ENCODE results near the gene SELE. TPM values are rescaled to one million over a fixed set of nuclear protein-coding genes. Genes with fewer than 3 reads are reported as not detected.

SELE gene
- total and polyA plus RNA-seq, 2 donors from 2014 or later = 0.92 to 4.5 TPM

GRCh38 chr1:169707912-169708604, 25.8 kb downstream of the SELE start:
- no peak for FAIRE-seq
- no peak overlapping the region for H3K27ac ChIP-seq (ENCODE audit: low read depth in 2 of 2, low read length in 2 of 2)

GRCh38 chr1:169704797-169705196, 29.1 kb downstream of the SELE start:
- H3K36me3 ChIP-seq (ENCODE audit: control insufficient read depth in 2 of 3, insufficient read depth in 3 of 3, low read length in 3 of 3) = no peaks in the 10 kb centered on the region
- H3K9me3 ChIP-seq (ENCODE audit: control insufficient read depth in 2 of 3, insufficient read depth in 1 of 3, low read length in 3 of 3) = no peaks in the 10 kb centered on the region
- TF ChIP-seq CTCF (IDR thresholded peaks at IDR 0.05; ENCODE audit: borderline replicate concordance, extremely low read depth, insufficient read depth) = no peak
- H3K4me3 ChIP-seq (ENCODE audit: low read length in 3 of 3) = no peak overlapping the region
- no peak for DNase-seq
- H3K4me1 ChIP-seq (ENCODE audit: control insufficient read depth in 2 of 3, insufficient read depth in 2 of 3, low read depth in 1 of 3, low read length in 3 of 3) = no peaks in the 10 kb centered on the region
- intact Hi-C loops (cut with DNase I) = no loop called here
- FAIRE-seq = no peak
- no peaks in the 10 kb centered on the region for H3K27me3 ChIP-seq (ENCODE audit: control insufficient read depth, insufficient read depth, low read length)
- no peak overlapping the region for H3K9ac ChIP-seq (ENCODE audit: low read length in 3 of 3)
- no peak overlapping the region for H3K27ac ChIP-seq (ENCODE audit: low read depth in 2 of 2, low read length in 2 of 2)

More at GRCh38 chr1:169707912-169708604, 25.8 kb downstream of the SELE start:
- no peak for TF ChIP-seq CTCF (IDR thresholded peaks at IDR 0.05; ENCODE audit: borderline replicate concordance, extremely low read depth, insufficient read depth)
- H3K4me3 ChIP-seq (ENCODE audit: low read length in 3 of 3) = no peak overlapping the region
- no peak for DNase-seq
- no peaks in the 10 kb centered on the region for H3K9me3 ChIP-seq (ENCODE audit: control insufficient read depth in 2 of 3, insufficient read depth in 1 of 3, low read length in 3 of 3)
- peaks cover 0 to 5% (median 0%) of the 10 kb centered on the region in 3 donors for H3K4me1 ChIP-seq (ENCODE audit: control insufficient read depth in 2 of 3, insufficient read depth in 2 of 3, low read depth in 1 of 3, low read length in 3 of 3)
- intact Hi-C loops (cut with DNase I) = no loop called here
- H3K27me3 ChIP-seq (ENCODE audit: control insufficient read depth, insufficient read depth, low read length) = no peaks in the 10 kb centered on the region
- H3K9ac ChIP-seq (ENCODE audit: low read length in 3 of 3) = no peak overlapping the region
- H3K36me3 ChIP-seq (ENCODE audit: control insufficient read depth in 2 of 3, insufficient read depth in 3 of 3, low read length in 3 of 3) = no peaks in the 10 kb centered on the region

DNA sequence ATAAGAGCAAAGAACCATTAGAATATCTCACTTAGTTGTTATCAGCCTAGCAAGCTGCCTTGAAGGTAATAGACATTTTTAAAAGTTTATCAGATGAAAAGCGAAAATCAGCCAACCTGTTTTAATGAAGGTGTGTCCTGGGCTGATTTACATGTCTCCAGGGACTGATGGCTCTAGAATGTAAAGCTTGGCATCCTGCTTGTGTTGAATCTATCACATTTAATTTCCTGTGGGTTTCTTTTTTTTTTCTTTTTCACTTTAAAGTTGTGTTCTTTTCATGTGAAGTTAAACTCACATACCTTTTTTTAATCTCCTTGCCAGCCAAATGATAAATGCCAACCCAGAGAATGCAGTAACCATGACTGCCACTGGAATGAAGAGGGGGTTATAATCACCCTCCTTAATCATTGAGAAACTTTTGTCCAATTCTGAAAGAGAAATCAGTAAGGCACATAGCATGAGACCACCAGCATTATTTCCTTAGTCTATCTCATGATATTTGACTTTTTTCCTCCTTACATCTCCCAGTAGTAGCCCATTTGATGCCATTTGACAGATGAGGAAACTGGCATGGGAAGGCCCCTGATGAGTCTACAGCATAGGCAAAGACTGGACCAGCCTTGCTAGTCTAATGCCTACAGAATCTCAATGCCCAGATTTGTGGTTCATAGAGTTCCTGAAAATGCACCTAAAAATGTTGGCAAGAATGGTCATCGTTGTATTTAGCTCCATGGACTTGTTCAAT, 32.4 kb downstream of the SELE start:
- Histone ChIP-seq H3K4me1 (ENCODE audit: control insufficient read depth in 2 of 3, insufficient read depth in 2 of 3, low read depth in 1 of 3, low read length in 3 of 3) (no peaks in the 10 kb centered on the region), H3K27ac (ENCODE audit: low read depth in 2 of 2, low read length in 2 of 2) (no peak overlapping the region), H3K9ac (ENCODE audit: low read length in 3 of 3) (no peak overlapping the region), H3K27me3 (ENCODE audit: control insufficient read depth, insufficient read depth, low read length) (no peaks in the 10 kb centered on the region), H3K36me3 (ENCODE audit: control insufficient read depth in 2 of 3, insufficient read depth in 3 of 3, low read length in 3 of 3) (no peaks in the 10 kb centered on the region), H3K4me3 (ENCODE audit: low read length in 3 of 3) (no peak overlapping the region), H3K9me3 (ENCODE audit: control insufficient read depth in 2 of 3, insufficient read depth in 1 of 3, low read length in 3 of 3) (no peaks in the 10 kb centered on the region)
- intact Hi-C loops (cut with DNase I) = no loop called here
- FAIRE-seq (no peak), DNase-seq (no peak)
- no peak for TF ChIP-seq CTCF (IDR thresholded peaks at IDR 0.05; ENCODE audit: borderline replicate concordance, extremely low read depth, insufficient read depth)

Measured in kidney (tissue), 14 donors.